GM21515 (cell line): ENCODE measurements around the gene ITPK1.
A peak's percentile ranks its signal among the peaks of the same experiment; 100 is the strongest.

Experiments used
- ATAC-seq: cut with Tn5 transposase; IDR thresholded peaks from one replicate; pipeline ENCODE4 v1.9.1; 2021; ENCODE audit not compliant: unreplicated experiment

ITPK1 gene

DNA sequence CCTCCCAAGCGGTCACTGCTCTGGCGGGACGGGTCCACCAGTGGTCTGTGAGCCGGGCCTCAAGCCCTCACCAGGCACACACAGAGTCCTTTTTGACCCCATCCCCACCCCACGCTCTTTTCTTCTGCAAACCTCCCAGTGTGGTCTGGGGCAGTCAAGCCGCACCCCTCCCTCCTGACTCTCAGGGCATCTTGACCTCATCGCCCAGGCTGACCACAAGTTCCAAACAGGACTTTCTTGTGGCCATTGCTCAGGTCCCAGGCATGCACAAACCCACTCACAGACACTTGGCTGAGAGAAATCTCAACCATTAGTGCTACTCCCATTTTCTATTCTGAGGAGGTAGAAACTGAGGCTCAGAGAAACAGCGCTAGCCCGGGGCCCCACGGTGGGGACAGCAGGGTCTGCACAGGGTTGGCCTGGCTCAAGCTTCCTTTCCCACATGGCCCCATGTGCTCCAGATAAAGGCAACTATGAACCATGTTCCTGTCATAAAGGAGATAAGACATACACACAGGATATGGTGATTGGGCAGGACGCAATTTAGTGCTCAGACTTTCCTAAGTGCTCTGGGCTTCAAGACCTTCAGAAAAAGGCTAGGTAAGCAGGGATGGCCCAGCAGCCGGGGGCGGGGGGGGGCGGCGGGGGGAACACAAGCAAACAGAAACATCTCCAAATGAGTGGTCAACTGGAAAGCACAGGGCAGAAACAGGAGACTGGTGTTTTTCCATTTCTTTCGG lies 69.6 kb downstream of the ITPK1 start:
- ATAC-seq: no peak

DNA sequence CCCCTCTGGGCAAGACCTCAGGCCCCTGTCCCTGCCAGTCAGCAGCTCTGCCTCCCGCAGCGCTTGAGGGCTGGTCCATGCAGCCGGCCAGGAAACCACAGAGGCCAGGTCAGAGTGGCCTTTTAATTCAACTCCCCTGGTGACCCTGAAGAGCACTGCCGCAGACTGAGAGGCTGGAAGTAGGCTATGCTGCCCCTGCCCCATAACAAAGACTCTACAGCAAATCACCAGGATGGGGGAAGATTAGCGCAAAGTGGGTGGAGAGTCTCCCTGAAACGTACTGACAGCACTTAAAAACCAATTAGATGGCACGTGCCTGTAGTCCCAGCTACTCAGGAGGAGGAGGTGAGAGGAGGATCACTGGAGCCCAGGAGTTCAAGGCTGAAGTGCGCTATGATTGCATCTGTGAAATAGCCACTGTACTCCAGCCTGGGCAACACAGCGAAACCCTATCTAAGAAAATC lies 70.5 kb downstream of the ITPK1 start:
- no peak for ATAC-seq

DNA sequence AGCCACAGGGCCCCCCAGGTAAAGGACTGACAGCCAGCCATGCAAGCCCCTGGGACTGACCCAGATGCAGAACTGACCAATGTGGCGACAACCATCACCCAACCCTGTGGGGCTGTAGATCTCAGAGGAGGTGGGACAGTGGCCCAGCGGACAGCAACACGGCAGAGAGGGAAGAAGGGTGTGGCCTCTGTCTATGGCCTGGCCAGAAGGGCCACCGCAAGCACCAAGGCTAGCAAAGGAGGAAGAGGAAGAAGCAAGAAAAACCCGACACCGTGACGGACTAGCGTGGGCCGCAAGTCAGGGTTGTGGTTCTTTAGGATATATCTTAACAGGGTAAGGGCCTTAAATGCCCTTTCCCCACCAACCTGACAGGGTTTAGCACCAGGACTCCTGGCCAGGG lies 71.2 kb downstream of the ITPK1 start:
- peak; percentile 56 for ATAC-seq

DNA sequence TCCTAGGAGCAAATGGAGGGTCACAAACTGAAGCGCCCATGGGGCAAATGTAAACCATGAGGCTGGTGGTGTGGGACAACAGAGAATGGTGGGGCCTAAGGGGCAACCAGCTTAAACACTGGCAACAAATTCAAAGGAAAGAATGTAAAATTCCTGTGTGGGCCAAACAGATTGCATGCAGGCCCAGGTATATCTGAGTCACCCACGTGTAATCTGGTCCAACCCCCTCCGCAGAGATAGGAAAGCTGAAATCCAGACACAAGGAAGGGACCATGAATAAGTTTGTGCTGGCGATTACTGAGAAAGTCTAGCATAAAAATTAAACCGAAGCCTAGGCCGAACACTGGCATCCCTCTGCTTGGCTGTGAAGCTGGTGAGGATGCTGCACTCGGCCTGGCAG lies 71.6 kb downstream of the ITPK1 start:
- ATAC-seq: no peak

DNA sequence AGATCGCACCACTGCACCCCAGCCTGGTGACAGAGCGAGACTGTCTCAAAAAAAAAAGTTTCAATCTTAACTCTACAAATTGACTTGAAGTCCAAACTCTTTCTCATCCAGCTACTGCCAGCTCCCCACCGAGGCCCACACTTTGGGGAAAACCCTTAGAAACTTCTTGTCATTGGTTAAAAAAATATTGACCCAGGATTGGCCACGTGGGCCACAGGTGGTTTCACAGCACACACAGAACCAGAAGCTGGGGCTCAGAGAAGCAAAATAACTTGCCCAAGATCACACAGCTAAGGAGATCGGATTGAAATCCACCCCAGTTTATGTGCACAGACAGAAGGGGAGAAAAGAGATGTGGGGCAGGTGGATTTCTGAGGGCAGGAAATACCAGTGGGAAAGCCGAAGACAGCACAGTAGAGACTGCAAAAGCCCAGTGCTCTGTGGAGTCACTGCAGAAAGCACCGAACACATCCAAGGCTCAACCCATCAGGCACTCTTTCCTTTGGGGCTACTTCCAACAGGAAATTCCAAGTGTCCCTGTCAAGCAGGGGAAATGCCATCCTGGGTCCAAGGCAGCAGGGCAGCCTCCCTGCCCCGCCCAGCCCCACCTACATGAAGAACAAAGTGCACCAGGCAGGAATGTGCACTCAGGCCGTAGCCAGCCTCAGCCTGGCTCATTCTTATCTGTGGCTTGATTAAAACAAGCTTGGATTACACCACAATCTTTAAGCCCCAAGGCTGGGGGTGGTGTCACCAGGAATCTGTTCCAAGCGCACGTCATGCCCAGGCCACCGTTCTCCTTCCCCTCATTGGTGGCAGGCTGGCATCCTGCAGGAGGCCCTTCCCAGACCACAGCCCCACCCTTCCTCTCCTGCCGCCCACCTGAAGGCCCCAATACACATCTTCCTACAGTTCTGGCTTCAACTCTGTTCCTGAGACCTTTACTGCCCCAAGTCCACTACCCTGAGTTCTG lies 72.5 kb downstream of the ITPK1 start:
- ATAC-seq: no peak

DNA sequence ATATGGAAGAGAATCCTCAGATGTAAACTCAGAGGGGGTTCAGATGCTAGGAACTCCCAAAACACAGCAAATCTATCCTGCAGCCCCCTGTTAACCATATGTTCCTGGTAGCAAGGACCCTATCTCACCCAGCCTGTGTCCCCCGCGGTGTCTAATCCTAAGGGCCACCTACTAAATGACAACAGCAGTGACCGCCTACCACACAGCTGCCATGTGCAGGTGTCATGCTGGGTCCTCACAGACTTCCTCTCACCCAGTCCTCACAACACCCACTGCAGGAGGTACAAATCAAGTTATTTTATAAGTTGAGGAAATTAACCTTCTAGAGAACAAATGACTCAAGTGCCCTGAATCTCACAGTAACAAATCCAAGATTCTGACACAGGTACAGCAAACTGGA lies 73.9 kb downstream of the ITPK1 start:
- no peak for ATAC-seq

DNA sequence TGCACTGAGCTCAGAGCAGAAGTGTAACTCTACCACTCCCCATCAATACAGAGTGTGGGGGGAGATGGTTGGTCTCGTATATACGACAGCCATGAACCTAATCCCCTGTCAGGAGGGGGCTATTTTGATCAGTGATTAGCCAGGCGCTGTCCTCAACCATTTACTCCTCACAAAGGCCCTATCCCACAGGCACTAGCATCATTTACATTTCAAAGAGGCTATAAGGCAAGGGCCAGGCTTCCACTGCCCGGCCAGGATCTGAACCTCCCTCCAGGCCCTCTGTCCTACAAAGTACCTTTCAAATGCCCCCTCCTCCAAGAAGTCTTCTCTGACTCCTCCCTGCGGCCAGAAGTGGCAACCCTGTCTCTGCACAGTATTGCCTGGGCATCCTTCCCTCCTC lies 74.7 kb downstream of the ITPK1 start:
- no peak for ATAC-seq

DNA sequence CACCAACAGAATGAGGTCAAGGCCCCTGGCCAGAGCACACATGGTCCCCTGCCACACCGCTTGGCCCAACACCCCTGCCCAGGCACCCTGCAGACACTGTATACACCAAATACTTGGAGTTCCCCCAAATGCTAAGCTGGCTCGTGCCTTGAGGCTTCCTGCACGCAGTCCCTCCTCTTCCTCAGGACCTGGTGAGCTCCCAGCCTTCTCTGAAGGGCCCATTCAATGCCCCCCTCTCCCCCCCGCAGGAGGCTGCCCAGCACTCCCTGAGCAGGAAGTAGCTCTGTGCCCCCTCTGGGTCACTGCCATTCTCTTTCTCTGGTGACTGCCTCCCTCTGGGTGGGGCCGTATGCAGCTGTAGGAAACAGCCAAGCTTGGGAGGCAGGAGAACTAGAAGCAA lies 75.3 kb downstream of the ITPK1 start:
- no peak for ATAC-seq

DNA sequence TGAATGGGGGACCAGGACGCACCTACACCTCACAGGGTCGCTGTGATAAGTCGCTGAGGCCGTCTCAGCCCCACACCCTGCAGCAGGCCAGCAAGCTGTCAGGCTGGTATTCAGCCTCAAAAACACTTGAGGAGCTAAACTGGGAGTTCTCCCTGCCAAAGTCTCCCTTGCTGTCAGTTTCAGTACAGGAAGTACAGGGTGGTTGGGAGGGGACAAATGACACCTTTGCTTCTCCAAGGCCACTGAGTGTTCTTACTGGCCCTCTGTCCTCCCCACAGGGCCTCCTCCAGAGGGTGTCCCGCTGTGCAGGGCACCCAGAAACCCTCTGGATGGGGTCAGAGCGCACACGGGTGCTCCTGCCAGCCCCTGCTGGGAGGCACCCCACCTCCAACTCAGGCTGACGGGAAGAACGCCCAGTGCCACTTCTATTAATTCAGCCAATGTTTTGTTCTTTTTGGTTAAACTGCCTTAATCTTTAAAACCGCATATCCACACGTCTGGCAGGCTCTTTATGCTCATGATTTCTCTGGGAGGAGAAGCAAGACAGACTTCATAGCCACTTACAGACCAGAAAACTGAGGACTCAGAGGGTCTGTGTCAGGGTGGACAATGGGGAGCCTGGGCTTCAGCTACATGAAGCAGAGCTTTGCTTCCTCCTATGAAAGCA lies 75.9 kb downstream of the ITPK1 start:
- ATAC-seq: no peak

DNA sequence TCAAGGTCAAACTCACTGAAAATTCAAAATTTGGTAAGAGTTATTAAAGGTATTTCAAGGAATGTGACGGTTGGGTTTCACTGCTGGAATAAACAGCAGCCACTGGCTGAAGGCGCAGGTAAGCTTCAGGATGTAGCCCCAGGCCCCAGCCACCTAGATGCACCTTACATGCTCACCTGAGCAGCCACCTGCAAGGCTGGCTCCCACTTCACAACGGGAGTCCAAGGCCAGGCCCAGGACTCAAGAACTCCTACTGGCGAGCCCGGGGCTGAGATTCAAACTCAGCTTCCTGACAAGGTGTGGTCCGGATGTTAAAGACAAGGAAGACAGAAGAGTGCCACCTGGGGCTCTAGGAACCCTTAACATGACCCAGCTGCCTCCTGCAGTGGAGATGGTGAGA lies 78.4 kb downstream of the ITPK1 start:
- no peak for ATAC-seq

DNA sequence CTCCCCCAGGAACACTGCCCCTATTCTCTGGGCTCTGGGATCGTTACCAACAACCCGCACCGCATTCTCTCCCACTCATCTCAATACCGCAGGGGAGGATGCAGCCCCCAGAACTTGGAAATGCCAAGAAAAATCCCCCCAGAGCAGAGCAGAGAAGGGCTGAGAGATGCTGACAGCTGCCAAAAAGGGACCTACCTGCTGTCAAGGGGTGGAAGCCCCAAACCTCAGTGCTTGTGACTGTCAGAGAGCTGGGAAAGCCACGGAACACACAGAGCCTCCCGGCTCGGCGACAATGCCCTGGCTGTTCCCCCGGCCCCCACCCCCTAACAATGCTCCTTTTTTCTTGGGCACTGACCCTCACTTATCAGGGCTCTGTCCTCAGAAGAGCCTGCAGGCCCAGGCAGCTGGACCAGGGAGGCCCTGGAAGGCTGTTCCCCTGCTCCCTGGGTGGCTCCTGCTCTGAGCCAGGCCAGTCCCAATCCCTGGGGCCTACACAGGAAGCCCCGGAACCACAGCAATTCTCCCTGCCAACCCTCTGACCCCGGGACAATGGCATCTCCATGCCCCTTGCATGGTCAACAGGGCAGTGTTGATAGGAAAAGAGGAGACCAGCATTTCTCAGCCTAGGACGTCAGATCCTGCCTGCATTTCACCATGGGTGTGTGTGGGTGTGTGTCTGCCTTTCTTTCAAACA lies 78.9 kb downstream of the ITPK1 start:
- ATAC-seq: no peak

DNA sequence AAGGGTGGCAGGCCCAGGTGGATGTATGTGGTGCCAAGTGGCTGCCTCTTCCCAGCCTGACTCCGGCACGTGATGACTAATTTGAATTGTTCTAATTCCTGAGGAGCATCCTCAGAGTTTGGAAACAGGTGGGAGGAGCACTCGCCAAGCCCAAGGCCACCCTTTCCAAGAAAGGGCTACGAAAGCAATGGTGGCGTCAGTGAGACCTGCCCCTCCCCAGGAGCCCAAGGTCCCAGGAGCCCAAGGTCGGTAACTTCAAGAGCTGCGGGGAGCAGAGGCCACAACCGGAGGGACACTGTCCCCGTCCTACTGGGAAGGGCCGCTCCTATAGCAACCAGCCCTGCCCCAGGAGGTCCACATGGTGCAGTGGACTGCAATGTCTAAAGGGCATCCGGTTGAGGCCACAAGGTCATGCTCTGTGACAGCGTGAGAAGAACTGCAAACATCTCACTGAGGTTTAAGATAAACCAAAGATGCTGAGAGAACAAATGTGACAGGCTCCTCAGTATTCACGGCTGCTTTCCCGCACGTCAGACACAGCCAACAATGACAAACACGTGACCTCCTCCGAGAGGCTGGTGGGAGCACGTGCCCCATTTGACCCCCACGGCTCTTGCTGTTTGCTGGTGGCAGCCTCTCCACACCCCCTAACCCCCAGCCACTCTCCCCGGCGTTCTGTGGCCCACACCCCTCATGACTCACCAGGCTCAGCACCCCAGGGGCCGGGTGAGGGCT lies 79.6 kb downstream of the ITPK1 start:
- no peak for ATAC-seq

DNA sequence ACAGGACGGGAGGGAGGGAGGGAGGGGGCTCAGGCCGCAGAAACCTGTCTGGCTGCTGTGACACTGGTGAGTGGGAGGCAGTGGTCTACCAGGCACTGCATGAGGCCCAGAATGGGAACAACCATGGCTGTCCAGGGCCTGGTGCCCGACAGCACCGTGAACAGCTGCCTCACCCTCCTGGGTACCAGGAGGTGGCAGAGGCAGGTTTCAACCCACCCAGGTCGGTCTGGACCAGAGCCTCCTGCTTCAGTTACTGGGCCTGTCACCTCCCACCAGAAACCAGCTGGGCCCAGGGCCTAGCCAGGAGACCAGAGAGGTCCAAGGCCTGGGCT lies 80.2 kb downstream of the ITPK1 start:
- no peak for ATAC-seq

DNA sequence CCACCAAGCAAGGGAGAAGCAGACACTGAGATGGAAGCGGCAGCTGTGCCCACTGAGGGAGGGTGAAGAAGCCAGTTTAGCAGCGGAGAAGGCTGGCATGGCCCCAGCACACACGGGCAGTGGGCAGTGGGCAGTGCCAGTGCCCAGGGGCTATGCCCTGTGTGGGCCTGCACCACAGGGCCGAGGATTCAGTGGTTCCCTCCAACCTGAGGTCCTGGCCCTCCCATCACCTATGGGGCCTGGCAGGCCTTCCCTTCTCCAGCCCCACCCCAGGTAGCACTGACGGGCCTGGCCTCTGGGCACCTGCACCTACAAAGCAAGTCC lies 81.1 kb downstream of the ITPK1 start:
- ATAC-seq: no peak

DNA sequence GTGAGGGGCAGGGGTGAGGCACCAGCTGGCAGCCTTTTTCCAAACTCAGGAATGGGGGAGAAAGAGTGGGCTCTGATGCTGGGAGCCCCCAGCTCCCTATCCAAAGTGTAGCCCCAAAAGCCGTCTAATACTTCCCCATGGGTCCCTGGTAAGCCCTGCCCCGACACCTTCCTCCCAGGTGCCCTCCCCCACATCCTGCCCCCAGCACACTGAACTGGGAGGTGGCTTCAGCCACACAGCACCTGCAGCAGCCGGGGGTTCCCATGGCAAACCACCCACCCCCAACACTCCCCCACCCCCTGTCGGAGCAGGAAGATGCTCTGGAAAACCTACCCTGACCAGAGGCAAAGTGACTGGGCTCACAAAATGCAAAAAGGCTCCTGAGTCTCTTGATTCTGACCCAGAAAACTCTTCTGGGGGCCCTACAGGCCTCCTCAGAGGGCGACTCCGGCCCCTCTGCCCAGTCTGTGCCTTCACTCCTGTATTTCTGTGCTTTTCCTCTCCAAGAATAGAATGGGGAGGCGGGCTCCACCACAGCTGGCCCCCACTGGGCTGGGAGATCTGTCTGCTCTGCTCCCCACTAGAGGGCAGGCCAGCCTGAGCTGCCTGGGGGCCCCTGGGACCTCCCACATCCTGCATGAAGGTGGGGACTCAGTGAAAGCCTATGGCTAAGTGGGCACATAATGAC lies 81.6 kb downstream of the ITPK1 start:
- ATAC-seq: peak; percentile 59

DNA sequence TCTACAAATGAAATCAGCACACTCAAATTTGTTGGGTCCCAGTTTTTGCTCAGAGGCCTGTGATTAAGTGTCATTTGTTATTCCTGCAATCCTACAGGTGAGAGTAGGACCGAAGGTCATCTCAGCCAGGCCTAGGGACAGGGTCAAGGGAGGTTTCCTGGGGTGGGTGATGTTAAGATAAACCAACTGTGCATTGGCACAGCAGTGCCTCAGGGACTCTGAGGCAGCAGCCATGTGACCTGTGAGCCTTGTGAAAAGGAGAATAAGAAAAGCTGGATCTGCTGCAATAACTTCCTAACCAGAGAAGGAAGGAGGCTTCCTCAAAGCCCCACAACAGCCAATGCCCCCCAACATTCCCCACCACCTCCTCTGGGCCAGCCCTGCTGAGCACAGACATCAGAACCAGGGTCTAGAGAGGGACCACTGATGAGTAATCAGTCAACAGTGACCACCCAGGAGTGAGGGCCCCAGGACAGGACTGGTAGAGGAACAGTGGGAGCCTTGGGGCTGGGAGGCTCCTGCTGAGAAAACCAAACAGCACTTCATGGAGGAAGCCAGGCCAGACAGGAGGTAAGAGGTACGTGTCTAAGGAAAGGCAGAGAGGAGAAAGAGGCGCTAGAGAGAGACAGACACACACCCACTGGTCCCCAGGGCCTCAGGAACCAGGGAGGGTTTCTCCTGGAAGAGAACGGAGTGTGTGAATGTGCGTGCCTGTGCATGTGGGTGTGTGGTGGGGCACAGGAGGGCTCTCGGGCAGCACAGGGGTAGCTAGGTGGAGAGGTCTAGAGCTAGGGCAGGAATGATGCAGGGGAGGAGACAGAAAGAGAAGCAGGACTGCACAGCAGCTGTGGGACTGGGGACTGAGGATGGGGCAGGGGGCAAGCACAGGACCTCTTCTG lies 82.4 kb downstream of the ITPK1 start:
- no peak for ATAC-seq

DNA sequence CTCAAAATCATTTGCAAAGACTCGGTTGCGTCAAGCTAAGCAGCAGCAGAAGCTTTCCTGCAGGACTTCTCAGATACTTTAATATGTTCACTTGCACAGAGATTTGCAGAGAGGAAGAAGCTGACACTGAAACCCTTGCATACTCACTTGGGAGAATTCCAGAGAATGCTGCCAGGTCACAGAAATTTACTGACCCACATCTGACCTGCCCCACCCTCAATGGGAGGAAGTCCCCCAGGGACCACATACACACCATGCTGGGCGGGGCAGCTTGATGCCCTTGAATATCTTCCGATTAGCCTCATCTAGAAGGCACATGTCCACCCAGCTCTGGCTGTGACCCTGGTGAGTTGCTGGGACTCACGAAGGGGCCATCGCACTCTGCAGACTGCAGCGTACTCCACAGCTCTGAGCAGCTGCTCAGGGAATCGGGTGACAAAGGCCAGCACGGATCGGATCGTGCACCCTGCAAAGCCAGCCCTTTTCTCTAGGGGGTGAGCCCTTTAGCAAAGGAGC lies 83.2 kb downstream of the ITPK1 start:
- no peak for ATAC-seq

DNA sequence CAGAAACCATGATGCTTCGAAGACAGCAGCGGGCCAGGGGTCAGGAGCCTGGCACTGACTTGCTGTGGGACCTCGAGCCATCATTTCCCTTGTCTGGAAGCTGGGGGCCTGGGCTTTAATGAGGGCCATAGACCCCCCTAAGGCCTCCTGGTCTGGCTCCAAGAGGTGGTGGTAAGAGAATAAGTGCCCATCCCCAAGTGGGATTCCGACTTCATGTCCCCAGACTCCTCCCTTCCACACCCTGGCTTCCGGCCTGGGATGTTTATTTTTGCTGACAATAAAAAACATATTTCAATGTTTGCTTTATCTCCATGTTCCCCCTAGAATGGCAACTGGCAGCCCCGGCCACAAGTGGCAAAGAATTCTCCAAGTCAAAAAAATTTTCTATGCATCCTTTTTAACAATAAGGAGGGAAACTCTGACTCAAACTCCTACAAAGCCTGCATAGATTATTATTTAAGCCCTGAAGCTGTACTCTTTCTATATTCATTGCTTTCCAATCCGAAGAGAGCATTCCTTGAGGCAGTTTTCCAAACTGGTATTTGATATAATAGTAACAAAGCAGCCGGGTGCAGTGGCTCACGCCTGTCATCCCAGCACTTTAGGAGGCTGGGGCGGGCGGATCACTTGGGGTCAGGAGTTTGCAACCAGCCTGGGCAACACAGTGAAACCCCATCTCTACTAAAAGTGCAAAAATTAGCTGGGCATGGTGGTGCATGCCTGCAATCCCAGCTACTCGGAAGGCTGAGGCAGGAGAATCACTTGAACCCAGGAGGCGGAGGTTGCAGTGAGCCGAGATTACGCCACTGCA lies 84.0 kb downstream of the ITPK1 start:
- ATAC-seq: no peak
